ENCODE data around the gene PCA3. TPM values are rescaled to one million over a fixed set of nuclear protein-coding genes. Genes with fewer than 3 reads are reported as not detected.

Gene PCA3
- total RNA-seq, 1 donor from 2014 or later: not detected

- DNase-seq (ENCODE audit: low spot score): no peak
Measured at GRCh38 chr9:76756941-76757673, 7.1 kb upstream of the PCA3 start.

- DNase-seq (ENCODE audit: low spot score): no peak
Measured at GRCh38 chr9:76758476-76758875, 5.8 kb upstream of the PCA3 start.

GRCh38 chr9:76759732-76760131, 4.5 kb upstream of the PCA3 start:
- DNase-seq (ENCODE audit: low spot score): no peak

GRCh38 chr9:76761448-76761847, 2.8 kb upstream of the PCA3 start:
- DNase-seq (ENCODE audit: low spot score): no peak

GRCh38 chr9:76766126-76766525, 1.9 kb downstream of the PCA3 start:
- DNase-seq (ENCODE audit: low spot score): no peak

- DNase-seq (ENCODE audit: low spot score): no peak
Measured at GRCh38 chr9:76772686-76773445, 8.6 kb downstream of the PCA3 start.

GRCh38 chr9:76784881-76785280, 20.6 kb downstream of the PCA3 start:
- DNase-seq (ENCODE audit: low spot score): no peak

GRCh38 chr9:76785501-76785900, 21.3 kb downstream of the PCA3 start:
- DNase-seq (ENCODE audit: low spot score): no peak

- DNase-seq (ENCODE audit: low spot score): no peak
Measured at GRCh38 chr9:76787677-76788076, 23.4 kb downstream of the PCA3 start.

- no peak for DNase-seq (ENCODE audit: low spot score)
Measured at GRCh38 chr9:76789840-76790239, 25.6 kb downstream of the PCA3 start.

- no peak for DNase-seq (ENCODE audit: low spot score)
Measured at GRCh38 chr9:76793784-76794431, 29.7 kb downstream of the PCA3 start.

GRCh38 chr9:76796296-76796695, 32.1 kb downstream of the PCA3 start:
- DNase-seq (ENCODE audit: low spot score): no peak

- DNase-seq (ENCODE audit: low spot score): no peak
Measured at GRCh38 chr9:76798527-76798926, 34.3 kb downstream of the PCA3 start.

- no peak for DNase-seq (ENCODE audit: low spot score)
Measured at GRCh38 chr9:76799473-76799872, 35.2 kb downstream of the PCA3 start.

- no peak for DNase-seq (ENCODE audit: low spot score)
Measured at GRCh38 chr9:76800901-76801300, 36.7 kb downstream of the PCA3 start.

- DNase-seq (ENCODE audit: low spot score): no peak
Measured at GRCh38 chr9:76803083-76803482, 38.8 kb downstream of the PCA3 start.

GRCh38 chr9:76803762-76804161, 39.5 kb downstream of the PCA3 start:
- DNase-seq (ENCODE audit: low spot score): no peak

- no peak for DNase-seq (ENCODE audit: low spot score)
Measured at GRCh38 chr9:76808636-76809035, 44.4 kb downstream of the PCA3 start.

- DNase-seq (ENCODE audit: low spot score): no peak
Measured at GRCh38 chr9:76810377-76810957, 46.2 kb downstream of the PCA3 start.

- DNase-seq (ENCODE audit: low spot score): no peak
Measured at GRCh38 chr9:76812591-76812990, 48.4 kb downstream of the PCA3 start.

GRCh38 chr9:76817489-76817888, 53.3 kb downstream of the PCA3 start:
- DNase-seq (ENCODE audit: low spot score): no peak

- no peak for DNase-seq (ENCODE audit: low spot score)
Measured at GRCh38 chr9:76818271-76818670, 54.0 kb downstream of the PCA3 start.
